HuH-7.5 (cell line): Measurements from ENCODE around the gene ZNF287.
"Not testable (repeated sequence)": the region's sequence is repeated elsewhere in the genome, so short reads cannot be mapped to it uniquely, and the experiment has no call there.

ENCODE experiments used
- DNase-seq: peaks from one replicate; pipeline ENCODE4 v3.0.0; 2011; ENCODE audit warnings: low spot score

ZNF287 gene

GRCh38 chr17:16568541-16569357 lies at the start of gene ZNF287:
TSS of gene ZNF287 (minus strand) at chr17:16569204. CDS start at chr17:16567731, 1,473 bp downstream.
- peak; percentile 34 for DNase-seq

GRCh38 chr17:16617481-16618060 lies 48.6 kb upstream of the ZNF287 start:
- no peak for DNase-seq

GRCh38 chr17:16599537-16599936 lies 30.5 kb upstream of the ZNF287 start:
- no peak for DNase-seq

GRCh38 chr17:16593356-16594102 lies 24.5 kb upstream of the ZNF287 start:
- no peak for DNase-seq

- peak; percentile 85 for DNase-seq
Observed at GRCh38 chr17:16589097-16589969, 20.3 kb upstream of the ZNF287 start.

GRCh38 chr17:16585796-16586195 lies 16.8 kb upstream of the ZNF287 start:
- no peak for DNase-seq

GRCh38 chr17:16584273-16584995 lies 15.4 kb upstream of the ZNF287 start:
- peak; percentile 85 for DNase-seq

GRCh38 chr17:16583781-16584180 lies 14.8 kb upstream of the ZNF287 start:
- no peak for DNase-seq

GRCh38 chr17:16573466-16573865 lies 4.5 kb upstream of the ZNF287 start:
- no peak for DNase-seq

GRCh38 chr17:16569358-16569712 lies 331 bp upstream of the ZNF287 start:
- no peak for DNase-seq

- no peak for DNase-seq
Observed at GRCh38 chr17:16552637-16553045, 16.4 kb downstream of the ZNF287 start.

- no peak for DNase-seq
Observed at GRCh38 chr17:16551878-16552636, 16.9 kb downstream of the ZNF287 start.

- no peak for DNase-seq
Observed at GRCh38 chr17:16537130-16537458, 31.9 kb downstream of the ZNF287 start.

- DNase-seq: no peak
Observed at GRCh38 chr17:16534236-16534635, 34.8 kb downstream of the ZNF287 start.

- no peak for DNase-seq
Observed at GRCh38 chr17:16529906-16530305, 39.1 kb downstream of the ZNF287 start.

- no peak for DNase-seq
Observed at GRCh38 chr17:16527298-16527697, 41.7 kb downstream of the ZNF287 start.

- DNase-seq: not testable (repeated sequence)
Observed at GRCh38 chr17:16525556-16525955, 43.4 kb downstream of the ZNF287 start.

GRCh38 chr17:16521070-16521727 lies 47.8 kb downstream of the ZNF287 start:
- peak; percentile 66 for DNase-seq

GRCh38 chr17:16519021-16519420 lies 50.0 kb downstream of the ZNF287 start:
- DNase-seq: no peak

- DNase-seq: no peak
Observed at GRCh38 chr17:16517477-16517876, 51.5 kb downstream of the ZNF287 start.
